NAMALWA (cell line): ENCODE data around the gene BANK1.

ENCODE experiments used
- DNase-seq: peaks from one replicate; pipeline ENCODE4 v3.0.0-alpha.2; 2015; ENCODE audit warnings: low spot score

Gene BANK1

DNA sequence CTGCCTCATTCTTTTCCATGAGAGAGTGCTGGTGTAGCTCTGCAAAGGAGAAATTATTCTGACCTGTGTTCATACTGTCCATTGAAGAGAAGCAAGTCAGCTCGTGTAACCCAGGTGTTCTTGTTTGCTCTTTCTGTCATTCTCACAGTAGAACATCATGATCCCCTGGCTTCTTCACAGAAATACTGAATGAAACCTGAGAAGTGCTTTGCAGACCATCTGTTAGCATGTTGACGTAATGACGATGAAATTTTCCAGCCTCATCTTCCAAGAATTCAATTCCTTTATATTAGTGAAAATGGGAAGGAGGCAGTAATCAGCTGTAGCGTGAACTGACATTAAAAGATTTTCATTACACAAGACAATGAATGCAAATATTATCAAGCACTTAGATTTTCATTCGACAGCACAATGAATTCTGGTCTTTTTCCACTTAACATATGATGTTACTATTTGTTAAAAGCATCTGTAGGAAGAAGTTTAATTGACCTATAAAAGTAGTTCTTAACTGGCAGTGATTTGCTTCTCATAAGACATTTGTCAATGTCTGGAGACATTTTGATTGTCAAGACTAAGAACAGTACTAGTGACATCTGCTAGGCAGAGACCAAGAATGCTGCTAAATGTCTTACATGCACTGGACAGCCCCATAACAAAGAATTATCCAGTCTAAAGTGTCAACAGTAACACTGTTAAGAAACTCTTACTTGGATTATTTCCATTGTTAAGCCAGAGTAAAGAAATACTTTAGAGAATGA is 246.3 kb downstream of the BANK1 start:
- DNase-seq: no peak

- DNase-seq: no peak
These were observed 247.0 kb downstream of the BANK1 start for GRCh38 chr4:102037566-102037965.

DNA sequence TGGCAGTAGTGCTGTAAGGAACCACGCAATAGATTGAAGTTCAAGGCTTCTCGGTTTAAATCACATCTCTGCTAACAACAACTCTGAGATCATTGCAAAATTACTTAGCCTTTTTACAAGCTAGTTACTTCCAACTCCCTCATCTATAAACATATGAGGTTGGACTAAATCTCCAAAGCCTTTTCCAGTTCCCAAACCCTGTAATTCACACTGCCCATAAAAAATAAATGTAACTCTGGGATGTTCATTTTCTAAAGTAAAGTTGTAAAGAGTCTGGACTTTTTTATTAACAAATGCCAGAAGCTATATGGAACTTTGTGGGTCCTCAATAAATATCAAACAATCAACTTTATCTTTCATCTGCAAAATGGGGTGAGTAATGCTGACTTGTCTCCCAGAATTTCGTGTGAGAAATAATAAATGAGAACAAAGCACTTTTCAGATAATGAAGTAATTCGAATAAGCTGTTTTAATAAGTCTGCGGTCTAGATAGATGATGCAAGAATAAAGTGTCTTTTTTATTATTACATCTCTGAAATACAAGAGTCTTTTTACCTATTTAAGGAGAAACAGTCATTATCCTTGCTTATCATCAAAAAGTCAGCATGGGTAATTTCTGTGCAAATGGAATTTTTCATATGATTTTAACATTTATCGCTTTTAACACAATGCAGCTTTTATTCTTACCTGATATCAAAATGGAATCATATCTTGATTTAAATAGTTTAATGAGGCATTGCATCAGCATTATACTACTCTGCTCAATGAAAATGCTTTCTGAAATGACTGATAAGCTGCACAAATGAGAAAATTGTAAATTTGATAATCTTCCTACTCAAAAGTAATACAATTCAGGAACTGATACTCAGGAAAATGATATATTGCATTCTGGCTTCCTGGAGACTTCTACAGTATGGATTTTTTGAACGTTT is 252.6 kb downstream of the BANK1 start:
- DNase-seq: no peak

DNA sequence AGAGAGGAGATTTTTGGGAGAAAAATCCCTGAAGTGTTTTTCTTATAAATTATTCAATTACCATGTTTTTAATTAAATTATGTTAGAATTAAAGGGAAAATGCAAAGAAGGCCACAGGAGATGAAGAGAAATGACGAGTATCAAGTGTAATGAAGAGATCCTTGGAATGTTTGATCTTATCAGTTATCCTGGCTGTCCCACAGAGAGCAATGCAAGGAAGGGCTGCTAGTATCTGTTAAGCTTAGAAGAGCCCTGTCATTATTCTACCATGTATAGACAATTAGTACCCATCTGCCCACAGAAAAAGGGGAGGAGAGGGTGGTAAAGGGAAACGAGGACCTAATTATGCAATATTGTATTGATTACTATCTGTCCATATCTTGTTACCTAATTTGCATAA is 257.1 kb downstream of the BANK1 start:
- no peak for DNase-seq

GRCh38 chr4:102055805-102056204 is 265.3 kb downstream of the BANK1 start:
- DNase-seq: no peak

DNA sequence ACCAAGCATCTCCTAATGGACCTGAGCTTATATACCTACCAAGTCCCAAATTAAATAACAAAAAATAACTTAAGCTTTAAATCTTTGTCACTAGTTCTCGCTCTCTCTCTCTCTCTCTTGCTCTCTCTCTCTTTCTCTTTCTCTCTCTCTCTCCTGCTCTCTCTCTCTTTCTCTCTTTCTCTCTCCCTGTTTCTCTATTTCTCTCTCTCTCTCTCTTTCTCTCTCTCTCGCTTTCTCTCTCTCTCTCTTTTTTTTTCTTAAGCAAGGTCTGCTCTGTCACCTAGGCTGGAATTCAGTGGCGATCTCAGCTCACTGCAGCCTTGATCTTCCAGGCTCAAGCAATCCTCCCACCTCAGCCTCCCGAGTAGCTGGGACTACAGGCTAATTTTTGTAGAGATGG is 266.6 kb downstream of the BANK1 start:
- no peak for DNase-seq

DNA sequence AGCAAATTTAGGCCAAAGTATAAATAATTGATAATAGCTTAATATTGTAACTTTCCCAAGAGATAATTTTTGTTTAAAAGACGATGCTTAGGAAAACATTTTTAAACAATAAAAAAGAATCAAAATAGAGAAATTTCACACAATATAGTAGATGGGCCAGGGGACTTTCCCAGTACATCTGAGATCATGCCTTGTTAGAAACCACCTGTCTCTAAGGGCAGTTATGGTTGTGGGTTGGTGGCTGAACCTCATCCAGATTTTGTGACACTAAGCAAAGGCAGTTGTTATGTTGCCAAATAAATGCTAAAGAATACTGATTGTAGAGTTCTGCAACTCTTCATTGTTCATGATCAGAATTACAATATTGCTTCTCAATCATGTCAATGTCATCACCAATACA is 270.6 kb downstream of the BANK1 start:
- DNase-seq: peak; percentile 8

- DNase-seq: no peak
These were observed 274.4 kb downstream of the BANK1 start for GRCh38 chr4:102064747-102065442.

GRCh38 chr4:102076622-102077021 is 286.1 kb downstream of the BANK1 start:
- no peak for DNase-seq

DNA sequence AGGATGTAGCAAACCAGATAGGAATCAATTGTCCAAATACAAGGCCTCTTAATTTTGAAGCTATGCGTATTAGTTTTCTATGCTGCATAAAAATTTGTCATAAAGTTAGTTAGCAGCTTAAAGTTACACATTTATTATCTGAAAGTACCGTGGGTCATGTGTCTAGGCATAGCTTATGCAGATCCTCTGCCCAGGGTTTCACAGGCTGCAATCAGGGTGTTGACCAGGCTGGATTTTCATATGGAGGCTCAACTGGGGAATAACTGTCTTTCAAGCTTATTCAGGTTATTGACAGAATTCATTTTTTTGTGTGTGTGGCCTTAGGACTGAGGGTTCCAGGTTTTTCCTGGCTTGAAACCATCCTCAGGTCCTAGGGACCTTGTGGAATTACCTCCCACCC is 289.7 kb downstream of the BANK1 start:
- no peak for DNase-seq

- no peak for DNase-seq
These were observed 299.5 kb downstream of the BANK1 start for GRCh38 chr4:102089850-102090621.

DNA sequence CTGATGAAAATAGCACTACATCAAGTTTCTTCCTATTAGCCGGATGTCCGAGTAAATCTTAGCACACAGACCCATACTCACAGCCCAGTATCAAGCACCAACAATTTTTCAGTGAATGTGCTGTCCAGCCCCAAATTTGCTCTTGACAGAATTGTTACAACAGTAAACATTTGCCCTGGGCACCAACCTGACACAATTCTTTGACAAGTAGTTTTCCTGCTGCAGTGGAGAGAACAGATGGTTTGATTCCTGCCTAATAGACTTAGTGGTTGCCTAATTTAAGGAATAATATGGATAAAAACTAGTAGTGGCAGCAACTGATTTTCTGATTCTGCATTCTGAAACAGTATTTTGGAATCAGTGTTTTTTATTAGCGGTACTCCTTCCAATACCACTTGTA is 301.1 kb downstream of the BANK1 start:
- no peak for DNase-seq

- no peak for DNase-seq
These were observed 304.0 kb downstream of the BANK1 start for GRCh38 chr4:102094481-102094880.

- no peak for DNase-seq
These were observed 312.8 kb downstream of the BANK1 start for GRCh38 chr4:102103368-102103767.

DNA sequence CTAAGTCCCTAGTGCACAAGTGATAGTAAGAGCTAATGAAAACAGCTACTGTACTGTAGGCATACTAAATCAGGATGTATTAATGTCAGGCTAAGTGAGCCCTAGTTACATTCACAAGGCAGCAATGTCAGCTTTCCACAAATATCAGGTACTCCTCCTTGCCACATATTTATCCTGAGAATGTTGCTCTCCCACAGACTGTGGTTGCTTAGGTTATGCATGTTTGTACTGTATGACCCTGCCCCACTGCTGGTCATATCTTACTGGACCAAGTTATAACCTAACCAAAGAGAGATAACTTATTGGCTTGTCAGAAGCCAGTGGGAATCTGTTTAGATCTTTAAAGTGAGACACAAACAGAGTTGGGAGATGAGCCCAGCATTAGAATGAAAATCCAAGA is 313.7 kb downstream of the BANK1 start:
- no peak for DNase-seq

- DNase-seq: no peak
These were observed 315.5 kb downstream of the BANK1 start for GRCh38 chr4:102105983-102106382.

- DNase-seq: no peak
These were observed 323.6 kb downstream of the BANK1 start for GRCh38 chr4:102114118-102114630.

GRCh38 chr4:102116121-102116520 is 325.6 kb downstream of the BANK1 start:
- DNase-seq: no peak

GRCh38 chr4:102120846-102121245 is 330.3 kb downstream of the BANK1 start:
- no peak for DNase-seq
